ENCODE data around the gene GTF3A.

The GTF3A gene

GRCh38 chr13:27449936-27450828 lies 25.8 kb downstream of the GTF3A start, which contains the start of gene MTIF3:
TSS of gene MTIF3 (minus strand) at chr13:27450564. CDS start at chr13:27440448, 10,116 bp downstream.
- peak; percentile 91 for DNase-seq

- no peak for DNase-seq
These were observed 26.6 kb downstream of the GTF3A start for GRCh38 chr13:27450921-27451471.

GRCh38 chr13:27455331-27455855 lies 31.0 kb downstream of the GTF3A start:
- no peak for DNase-seq

GRCh38 chr13:27461940-27462584 lies 37.6 kb downstream of the GTF3A start:
- DNase-seq, result no peak

- no peak for DNase-seq
These were observed 39.1 kb downstream of the GTF3A start for GRCh38 chr13:27463500-27463899.

GRCh38 chr13:27465611-27466010 lies 41.2 kb downstream of the GTF3A start:
- DNase-seq, result no peak

- DNase-seq, result no peak
These were observed 42.1 kb downstream of the GTF3A start for GRCh38 chr13:27466513-27466912.

- no peak for DNase-seq
These were observed 45.8 kb downstream of the GTF3A start for GRCh38 chr13:27470075-27470820.

GRCh38 chr13:27472441-27472840 lies 48.0 kb downstream of the GTF3A start:
- DNase-seq, result no peak

- no peak for DNase-seq
These were observed 48.5 kb downstream of the GTF3A start for GRCh38 chr13:27472941-27473340.

GRCh38 chr13:27474751-27475268 lies 50.4 kb downstream of the GTF3A start:
- no peak for DNase-seq

- peak; percentile 45 for DNase-seq
These were observed 52.7 kb downstream of the GTF3A start for GRCh38 chr13:27476943-27477703.

GRCh38 chr13:27481766-27482165 lies 57.3 kb downstream of the GTF3A start:
- no peak for DNase-seq

GRCh38 chr13:27482983-27483382 lies 58.6 kb downstream of the GTF3A start:
- DNase-seq, result no peak

GRCh38 chr13:27483421-27483820 lies 59.0 kb downstream of the GTF3A start:
- no peak for DNase-seq

Measured in NCI-H1436 (cell line).